Measurements from ENCODE around the gene OR5H2. TPM values are rescaled to one million over a fixed set of nuclear protein-coding genes. Genes with fewer than 3 reads are reported as not detected.

The OR5H2 gene
- total and polyA plus RNA-seq, 2 experiments from 2014 or later = not detected

GRCh38 chr3:98331329-98331728, 49.0 kb downstream of the OR5H2 start:
- no peak overlapping the region for H3K27ac ChIP-seq
- no peak for TF ChIP-seq CTCF (IDR thresholded peaks at IDR 0.05; ENCODE audit: low read depth, low read length)
- H3K36me3 ChIP-seq = no peaks in the 10 kb centered on the region
- no peak for DNase-seq (ENCODE audit: low read depth in 1 of 2, low spot score in 1 of 2)
- H3K9me3 ChIP-seq (ENCODE audit: low read depth) = no peaks in the 10 kb centered on the region
- H3K4me1 ChIP-seq (ENCODE audit: low read depth) = no peaks in the 10 kb centered on the region
- H3K27me3 ChIP-seq = peaks cover 5% of the 10 kb centered on the region
- no peak overlapping the region for H3K4me3 ChIP-seq

Other genes starting within 250 kb of the OR5H2 start
- not detected in 2 replicates for gene GABRR3, start 247.2 kb upstream of the OR5H2 start, total RNA-seq
- gene GABRR3, start 247.2 kb upstream of the OR5H2 start, polyA plus RNA-seq = not detected in 2 replicates
- gene OR5AC2, start 195.3 kb upstream of the OR5H2 start, total RNA-seq = not detected in 2 replicates
- not detected in 2 replicates for gene OR5AC2, start 195.3 kb upstream of the OR5H2 start, polyA plus RNA-seq
- not detected in 2 replicates for gene OR5H1, start 151.8 kb upstream of the OR5H2 start, total RNA-seq
- gene OR5H1, start 151.8 kb upstream of the OR5H2 start, polyA plus RNA-seq = not detected in 2 replicates
- gene OR5H14, start 135.0 kb upstream of the OR5H2 start, total RNA-seq = not detected in 2 replicates
- not detected in 2 replicates for gene OR5H14, start 135.0 kb upstream of the OR5H2 start, polyA plus RNA-seq
- not detected in 2 replicates for gene OR5H15, start 115.8 kb upstream of the OR5H2 start, total RNA-seq
- gene OR5H15, start 115.8 kb upstream of the OR5H2 start, polyA plus RNA-seq = not detected in 2 replicates
- not detected in 2 replicates for gene OR5H6, start 18.3 kb upstream of the OR5H2 start, total RNA-seq
- gene OR5H6, start 18.3 kb upstream of the OR5H2 start, polyA plus RNA-seq = not detected in 2 replicates
- gene OR5K4, start 71.3 kb downstream of the OR5H2 start, total RNA-seq = not detected in 2 replicates
- not detected in 2 replicates for gene OR5K4, start 71.3 kb downstream of the OR5H2 start, polyA plus RNA-seq
- gene OR5K3, start 108.2 kb downstream of the OR5H2 start, total RNA-seq = not detected in 2 replicates
- gene OR5K3, start 108.2 kb downstream of the OR5H2 start, polyA plus RNA-seq = not detected in 2 replicates
- not detected in 2 replicates for gene OR5K1, start 180.7 kb downstream of the OR5H2 start, total RNA-seq
- gene OR5K1, start 180.7 kb downstream of the OR5H2 start, polyA plus RNA-seq = not detected in 2 replicates
- gene OR5K2, start 215.2 kb downstream of the OR5H2 start, total RNA-seq = not detected in 2 replicates
- not detected in 2 replicates for gene OR5K2, start 215.2 kb downstream of the OR5H2 start, polyA plus RNA-seq
- 70.1 and 83.9 TPM in 2 replicates for gene CLDND1, start 240.4 kb downstream of the OR5H2 start, total RNA-seq
- gene CLDND1, start 240.4 kb downstream of the OR5H2 start, polyA plus RNA-seq = 59.6 and 81.4 TPM in 2 replicates
- gene GPR15, start 249.5 kb downstream of the OR5H2 start, total RNA-seq = not detected in 2 replicates
- not detected in 2 replicates for gene GPR15, start 249.5 kb downstream of the OR5H2 start, polyA plus RNA-seq

All from cardiac muscle cell (in vitro differentiated cells and primary cell).